Choroid plexus epithelial cell (primary cell): Measurements from ENCODE around the gene SSBP2.
"Not testable (repeated sequence)": the region's sequence is repeated elsewhere in the genome, so short reads cannot be mapped to it uniquely, and the experiment has no call there.

ENCODE experiments used
- DNase-seq: peaks from one replicate; pipeline ENCODE4 v3.0.0-alpha.2; 2010; ENCODE audit warnings: low read depth
- H3K4me3 ChIP-seq: 2 replicates; pipeline ENCODE4 v1.5.1; 2011; ENCODE audit warnings: low read depth, mild to moderate bottlenecking, control low read depth, low read length, moderate library complexity
- CTCF ChIP-seq: conservative IDR thresholded peaks from 2 replicates; pipeline ENCODE4 v1.5.1; 2011; ENCODE audit warnings: low read depth, mild to moderate bottlenecking, control low read depth, inconsistent platforms, low read length, moderate library complexity

SSBP2 gene

GRCh38 chr5:81687292-81687691 is 63.6 kb downstream of the SSBP2 start:
- no peak for TF ChIP-seq CTCF
- DNase-seq, result no peak
- H3K4me3 ChIP-seq, result no peak overlapping the region

- TF ChIP-seq CTCF, result no peak
- DNase-seq, result no peak
- no peak overlapping the region for H3K4me3 ChIP-seq
Observed at GRCh38 chr5:81685471-81685870, 65.4 kb downstream of the SSBP2 start.

GRCh38 chr5:81679885-81680284 is 71.0 kb downstream of the SSBP2 start:
- no peak for TF ChIP-seq CTCF
- H3K4me3 ChIP-seq, result no peak overlapping the region
- no peak for DNase-seq

- no peak for DNase-seq
- no peak for TF ChIP-seq CTCF
- H3K4me3 ChIP-seq, result no peak overlapping the region
Observed at GRCh38 chr5:81675420-81675819, 75.5 kb downstream of the SSBP2 start.

GRCh38 chr5:81665795-81666194 is 85.1 kb downstream of the SSBP2 start:
- no peak for DNase-seq
- no peak overlapping the region for H3K4me3 ChIP-seq
- TF ChIP-seq CTCF, result no peak

- not testable (repeated sequence) for DNase-seq, H3K4me3 ChIP-seq
Observed at GRCh38 chr5:81660624-81661023, 90.3 kb downstream of the SSBP2 start.

- H3K4me3 ChIP-seq, result no peak overlapping the region
- no peak for TF ChIP-seq CTCF
- DNase-seq, result no peak
Observed at GRCh38 chr5:81657386-81657785, 93.5 kb downstream of the SSBP2 start.

- no peak for DNase-seq
- H3K4me3 ChIP-seq, result no peak overlapping the region
Observed at GRCh38 chr5:81656783-81657182, 94.1 kb downstream of the SSBP2 start.

More at GRCh38 chr5:81656783-81657182, 94.1 kb downstream of the SSBP2 start:
- no peak for TF ChIP-seq CTCF
